HCT116 (cell line): ENCODE data around the gene VAT1. TPM values are rescaled to one million over a fixed set of nuclear protein-coding genes. Genes with fewer than 3 reads are reported as not detected.

Source experiments
- ATAC-seq: fragments of 200-7000 bp; cut with Tn5 transposase; 2 replicates; pipeline ENCODE4 v1.9.1; 2020; ENCODE audit warnings: mild to moderate bottlenecking, moderate library complexity
- BruUV-seq: library from RNA; stranded (reverse); fragments of 400-500 nt; replicated peaks from 2 replicates; lab custom pipeline; 2021; lab: Mats Ljungman, UMichigan
- CTCF ChIA-PET: fragments of 300-600 bp; sonication (Branson Sonifier 250); formaldehyde crosslinking; loops from one replicate; lab custom pipeline; 2021; ENCODE audit warnings: antibody characterized with exemption; lab: Charles Lee
- POLR2A ChIA-PET: fragments of 300-600, 350-600 bp; sonication (Branson Sonifier 250); formaldehyde crosslinking; loops from one replicate; lab custom pipeline; 2021; ENCODE audit warnings: antibody characterized with exemption; lab: Charles Lee
- RAD21 ChIA-PET, 2 experiments: fragments of 300-600 bp; sonication (Branson Sonifier 250); formaldehyde crosslinking; loops; one replicate each; lab custom pipeline; 2023; ENCODE audit warnings: low total read pairs in 2 of 2; ENCODE audit not compliant: uncharacterized antibody in 2 of 2, unreplicated experiment in 2 of 2, low non-redundant PET in 1 of 2; lab: Charles Lee
- DNase-seq: peaks from one replicate; pipeline ENCODE4 v3.0.0-alpha.2; 2010; ENCODE audit warnings: low read depth, low spot score
- H2AFZ ChIP-seq: fragments of 200-600 bp; shearing (Covaris generic), sonication (generic); 2 replicates; pipeline ENCODE4 v1.6.1; 2017; ENCODE audit warnings: low read depth, mixed run types, mixed read lengths, antibody characterized with exemption, low read length; ENCODE audit not compliant: poor library complexity, severe bottlenecking
- H3K27ac ChIP-seq: 2 replicates; pipeline ENCODE4 v1.5.1; 2012; ENCODE audit warnings: low read depth, low read length
- H3K27me3 ChIP-seq: fragments of 200-600 bp; sonication (generic); 2 replicates; pipeline ENCODE4 v1.6.1; 2016; ENCODE audit warnings: mixed run types, low read length, mixed read lengths; ENCODE audit not compliant: insufficient read depth
- H3K36me3 ChIP-seq, 2 experiments: fragments of 200-500 bp in 1 of 2; fragments of 200-600 bp in 1 of 2; sonication (Bioruptor generic) in 1 of 2; sonication (generic) in 1 of 2; 2 replicates each; pipeline versions ENCODE4 v1.5.1 to v1.6.1; 2014 to 2016; ENCODE audit warnings: low read length in 2 of 2, inconsistent platforms in 1 of 2, mixed read lengths in 1 of 2, mixed run types in 1 of 2; ENCODE audit not compliant: insufficient read depth in 2 of 2, control insufficient read depth in 1 of 2
- H3K4me1 ChIP-seq, 2 experiments: fragments of 200-600 bp in 1 of 2; sonication (generic) in 1 of 2; 2 replicates each; pipeline versions ENCODE4 v1.5.1 to v1.6.1; 2012 to 2017; ENCODE audit warnings: low read length in 2 of 2, inconsistent platforms in 1 of 2, mild to moderate bottlenecking in 1 of 2, mixed read lengths in 1 of 2, mixed run types in 1 of 2, moderate library complexity in 1 of 2; ENCODE audit not compliant: insufficient read depth in 2 of 2, control insufficient read depth in 1 of 2
- H3K4me2 ChIP-seq: fragments of 200-600 bp; sonication (generic); 2 replicates; pipeline ENCODE4 v1.6.1; 2017; ENCODE audit warnings: mixed run types, low read length, mixed read lengths
- H3K4me3 ChIP-seq, 2 experiments: fragments of 200-600 bp in 1 of 2; sonication (generic) in 1 of 2; replicated peaks in 1 of 2; 2 replicates each; pipeline ENCODE4 v1.5.1; 2011 to 2016; ENCODE audit warnings: low read length in 2 of 2, control low read depth in 1 of 2, low read depth in 1 of 2, mild to moderate bottlenecking in 1 of 2, mixed read lengths in 1 of 2, mixed run types in 1 of 2
- H3K79me2 ChIP-seq: fragments of 200-600 bp; sonication (generic); 2 replicates; pipeline ENCODE4 v1.6.1; 2017; ENCODE audit warnings: mild to moderate bottlenecking, mixed run types, low read length, moderate library complexity, mixed read lengths; ENCODE audit not compliant: insufficient read depth
- H3K9ac ChIP-seq: fragments of 200-600 bp; sonication (generic); 2 replicates; pipeline ENCODE4 v1.6.1; 2016; ENCODE audit warnings: low read length, mixed read lengths
- H3K9me2 ChIP-seq: fragments of 200-600 bp; sonication (generic), shearing (Covaris generic); 2 replicates; pipeline ENCODE4 v1.6.1; 2017; ENCODE audit warnings: mixed run types, mild to moderate bottlenecking, moderate library complexity; ENCODE audit not compliant: insufficient read depth
- H3K9me3 ChIP-seq, 2 experiments: fragments of 200-500 bp in 1 of 2; fragments of 200-600 bp in 1 of 2; sonication (Bioruptor generic) in 1 of 2; sonication (generic) in 1 of 2; 2 replicates each; pipeline ENCODE4 v1.6.1; 2014 to 2017; ENCODE audit warnings: low read length in 2 of 2, mixed read lengths in 2 of 2, inconsistent platforms in 1 of 2, low read depth in 1 of 2, mild to moderate bottlenecking in 1 of 2, mixed run types in 1 of 2, moderate library complexity in 1 of 2; ENCODE audit not compliant: control insufficient read depth in 1 of 2, insufficient read depth in 1 of 2
- H4K20me1 ChIP-seq: fragments of 200-600 bp; sonication (generic), shearing (Covaris generic); 2 replicates; pipeline ENCODE4 v1.6.1; 2017; ENCODE audit warnings: mixed run types, mild to moderate bottlenecking, moderate library complexity; ENCODE audit not compliant: insufficient read depth
- CBX3 ChIP-seq: IDR thresholded peaks from 2 replicates; pipeline ENCODE4 v1.6.1; 2012; ENCODE audit warnings: low read depth
- EGR1 ChIP-seq: IDR thresholded peaks from 2 replicates; pipeline ENCODE4 v1.6.1; 2012; ENCODE audit warnings: low read depth
- POLR2A ChIP-seq: IDR thresholded peaks from 2 replicates; pipeline ENCODE4 v1.7.0; 2011; ENCODE audit warnings: borderline replicate concordance; ENCODE audit not compliant: insufficient read depth, insufficient read length; ENCODE audit errors: extremely low read depth
- RAD21 ChIP-seq: IDR thresholded peaks from 2 replicates; pipeline ENCODE4 v1.6.1; 2012; ENCODE audit warnings: low read depth, mild to moderate bottlenecking
- SIN3A ChIP-seq: IDR thresholded peaks from 2 replicates; pipeline ENCODE4 v1.6.1; 2012; ENCODE audit warnings: low read depth
- SP1 ChIP-seq: IDR thresholded peaks from 2 replicates; pipeline ENCODE4 v1.6.1; 2012; ENCODE audit warnings: low read depth
- SRF ChIP-seq: IDR thresholded peaks from 2 replicates; pipeline ENCODE4 v1.6.1; 2012; ENCODE audit warnings: low read depth
- YY1 ChIP-seq: IDR thresholded peaks from 2 replicates; pipeline ENCODE4 v1.6.1; 2011; ENCODE audit warnings: low read length, low read depth, moderate library complexity, mild to moderate bottlenecking; ENCODE audit not compliant: insufficient replicate concordance; ENCODE audit errors: extremely low read depth
- ZNF274 ChIP-seq: fragments of 200-500 bp; sonication (Bioruptor generic); IDR thresholded peaks from 2 replicates; pipeline ENCODE4 v1.6.1; 2014; ENCODE audit warnings: mild to moderate bottlenecking, low read depth, low read length, inconsistent platforms
- intact Hi-C: fragments of 100-400 bp; cut with micrococcal nuclease; formaldehyde crosslinking; loops from 2 replicates; pipeline ENCODE4 v1.10.0; 2022
- total RNA-seq: library from RNA; stranded (reverse); gene quantifications from one replicate; pipeline ENCODE4 v1.2.1, GENCODE V29; 2021; ENCODE audit not compliant: unreplicated experiment
- TF ChIP-seq, protein P1 (sequence below): IDR thresholded peaks from 2 replicates; pipeline ENCODE4 v1.6.1; 2012
- TF ChIP-seq, protein P2 (sequence below): IDR thresholded peaks from 2 replicates; pipeline ENCODE4 v1.6.1; 2011; ENCODE audit warnings: mild to moderate bottlenecking, low read length, moderate library complexity; ENCODE audit not compliant: insufficient replicate concordance; ENCODE audit errors: extremely low read depth
- TF ChIP-seq, protein P3 (sequence below), 3 experiments: fragments of 200-600 bp in 1 of 3; sonication (generic) in 1 of 3; IDR thresholded peaks in 2 of 3; conservative IDR thresholded peaks in 1 of 3; 2 replicates each; pipeline ENCODE4 v1.5.1; 2012 to 2017; ENCODE audit warnings: low read depth in 2 of 3, low read length in 2 of 3, antibody characterized with exemption in 1 of 3, borderline replicate concordance in 1 of 3, control low read depth in 1 of 3, mild to moderate bottlenecking in 1 of 3, mixed read lengths in 1 of 3, mixed run types in 1 of 3, moderate library complexity in 1 of 3; ENCODE audit not compliant: insufficient read depth in 1 of 3
- TF ChIP-seq, protein P4 (sequence below): IDR thresholded peaks from 2 replicates; pipeline ENCODE4 v1.6.1; 2012; ENCODE audit warnings: low read depth

Gene VAT1
- total RNA-seq, 1 experiment from 2014 or later = 197 TPM

DNA sequence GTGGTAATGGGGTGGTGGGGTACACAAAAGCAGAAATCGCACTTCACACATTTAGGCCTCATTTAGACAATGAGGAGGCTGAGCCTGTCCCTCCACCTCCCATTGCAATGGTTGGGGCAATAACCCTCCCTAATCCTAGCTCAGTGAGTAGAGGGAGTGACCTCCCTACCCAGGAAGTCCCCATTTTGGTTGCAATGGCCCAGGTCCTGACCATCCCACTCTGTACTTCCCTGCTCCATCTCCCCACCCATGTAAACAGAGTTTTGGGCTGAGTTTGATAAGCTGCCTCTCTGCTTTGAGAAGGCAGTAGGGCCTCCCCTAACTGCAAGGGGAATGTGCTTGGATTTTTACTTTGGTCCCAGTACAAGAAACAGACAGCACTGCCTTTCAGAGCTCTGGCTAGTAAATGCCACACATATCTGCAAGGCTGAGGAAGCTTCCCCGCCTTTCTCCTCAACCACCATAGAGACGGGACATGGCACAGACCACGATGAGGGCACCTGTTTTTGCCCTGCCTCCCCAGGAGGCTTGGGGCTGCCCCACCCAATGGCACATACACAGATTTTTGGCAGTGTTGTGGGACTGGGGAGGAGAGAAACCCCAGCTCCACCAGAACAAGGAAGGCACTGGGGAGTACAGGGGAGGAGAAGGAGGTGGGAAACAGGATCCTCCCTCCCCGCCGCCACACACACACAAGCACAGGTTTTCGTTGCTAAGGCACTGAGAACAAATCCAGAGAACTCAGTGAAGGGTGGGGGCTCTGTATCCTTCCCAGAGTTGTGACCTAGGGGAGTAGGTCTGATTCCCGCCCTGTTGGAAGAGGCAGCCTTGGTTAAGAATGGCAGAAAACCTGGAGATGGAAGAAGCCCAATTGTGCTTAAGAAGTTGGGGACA is 7.3 kb downstream of the VAT1 start (continued):
- TF ChIP-seq, protein P1, sequence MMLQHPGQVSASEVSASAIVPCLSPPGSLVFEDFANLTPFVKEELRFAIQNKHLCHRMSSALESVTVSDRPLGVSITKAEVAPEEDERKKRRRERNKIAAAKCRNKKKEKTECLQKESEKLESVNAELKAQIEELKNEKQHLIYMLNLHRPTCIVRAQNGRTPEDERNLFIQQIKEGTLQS = no peak
- TF ChIP-seq CBX3 = no peak

DNA sequence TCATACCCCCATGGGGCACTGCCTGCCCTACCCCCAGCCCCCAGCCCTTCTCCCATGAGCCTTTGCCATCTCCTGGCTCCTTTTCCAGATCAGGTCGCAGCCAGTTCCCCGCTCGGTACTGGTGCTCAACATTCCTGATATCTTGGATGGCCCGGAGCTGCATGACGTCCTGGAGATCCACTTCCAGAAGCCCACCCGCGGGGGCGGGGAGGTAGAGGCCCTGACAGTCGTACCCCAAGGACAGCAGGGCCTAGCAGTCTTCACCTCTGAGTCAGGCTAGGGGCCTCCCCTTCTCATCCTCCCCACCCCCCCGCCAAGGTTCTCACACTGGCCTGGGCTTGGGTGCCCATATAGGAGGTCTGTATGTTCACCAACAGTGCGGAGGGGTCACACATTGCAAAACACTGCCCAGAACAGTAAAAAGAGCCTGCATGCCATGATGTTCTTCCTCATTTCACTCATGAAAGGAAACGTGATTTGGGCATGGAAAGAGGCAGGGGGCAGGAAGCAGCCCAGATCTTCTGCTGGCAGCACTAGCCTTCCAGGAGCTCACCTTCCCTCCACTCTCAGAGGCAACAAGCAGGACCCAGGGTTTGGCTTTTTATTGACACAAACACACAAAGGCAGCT is 8.1 kb downstream of the VAT1 start:
- intact Hi-C loops = no loop called here
- Histone ChIP-seq H3K27ac (no peak overlapping the region), H3K4me1 (peaks cover 10 to 22% of the 10 kb centered on the region in 2 experiments; a peak in 3 of 4 replicates), H3K9ac (no peak overlapping the region), H3K9me2 (no peaks in the 10 kb centered on the region), H3K4me3 (no peak overlapping the region), H3K27me3 (no peaks in the 10 kb centered on the region), H4K20me1 (no peaks in the 10 kb centered on the region), H3K9me3 (no peaks in the 10 kb centered on the region), H3K36me3 (peaks cover 0 to 9% of the 10 kb centered on the region in 2 experiments; a peak in 3 of 4 replicates), H2AFZ (no peak overlapping the region), H3K79me2 (no peaks in the 10 kb centered on the region), H3K4me2 (no peak overlapping the region)
- RAD21 ChIA-PET = no interaction called here
- DNase-seq = no peak
- ATAC-seq = no peak
- POLR2A ChIA-PET = interaction anchor here (0.7 to 0.9 kb wide), 2 partner anchors 10 to 16 kb away, joined by 3 read pairs; partner anchors contain the start of gene RPL27
- BruUV-seq = no TSS peak
- CTCF ChIA-PET = no interaction called here
- TF ChIP-seq RAD21 = no peak
- TF ChIP-seq EGR1 = no peak
- TF ChIP-seq, protein P2, sequence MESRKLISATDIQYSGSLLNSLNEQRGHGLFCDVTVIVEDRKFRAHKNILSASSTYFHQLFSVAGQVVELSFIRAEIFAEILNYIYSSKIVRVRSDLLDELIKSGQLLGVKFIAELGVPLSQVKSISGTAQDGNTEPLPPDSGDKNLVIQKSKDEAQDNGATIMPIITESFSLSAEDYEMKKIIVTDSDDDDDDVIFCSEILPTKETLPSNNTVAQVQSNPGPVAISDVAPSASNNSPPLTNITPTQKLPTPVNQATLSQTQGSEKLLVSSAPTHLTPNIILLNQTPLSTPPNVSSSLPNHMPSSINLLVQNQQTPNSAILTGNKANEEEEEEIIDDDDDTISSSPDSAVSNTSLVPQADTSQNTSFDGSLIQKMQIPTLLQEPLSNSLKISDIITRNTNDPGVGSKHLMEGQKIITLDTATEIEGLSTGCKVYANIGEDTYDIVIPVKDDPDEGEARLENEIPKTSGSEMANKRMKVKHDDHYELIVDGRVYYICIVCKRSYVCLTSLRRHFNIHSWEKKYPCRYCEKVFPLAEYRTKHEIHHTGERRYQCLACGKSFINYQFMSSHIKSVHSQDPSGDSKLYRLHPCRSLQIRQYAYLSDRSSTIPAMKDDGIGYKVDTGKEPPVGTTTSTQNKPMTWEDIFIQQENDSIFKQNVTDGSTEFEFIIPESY = no peak
- TF ChIP-seq, protein P3, sequence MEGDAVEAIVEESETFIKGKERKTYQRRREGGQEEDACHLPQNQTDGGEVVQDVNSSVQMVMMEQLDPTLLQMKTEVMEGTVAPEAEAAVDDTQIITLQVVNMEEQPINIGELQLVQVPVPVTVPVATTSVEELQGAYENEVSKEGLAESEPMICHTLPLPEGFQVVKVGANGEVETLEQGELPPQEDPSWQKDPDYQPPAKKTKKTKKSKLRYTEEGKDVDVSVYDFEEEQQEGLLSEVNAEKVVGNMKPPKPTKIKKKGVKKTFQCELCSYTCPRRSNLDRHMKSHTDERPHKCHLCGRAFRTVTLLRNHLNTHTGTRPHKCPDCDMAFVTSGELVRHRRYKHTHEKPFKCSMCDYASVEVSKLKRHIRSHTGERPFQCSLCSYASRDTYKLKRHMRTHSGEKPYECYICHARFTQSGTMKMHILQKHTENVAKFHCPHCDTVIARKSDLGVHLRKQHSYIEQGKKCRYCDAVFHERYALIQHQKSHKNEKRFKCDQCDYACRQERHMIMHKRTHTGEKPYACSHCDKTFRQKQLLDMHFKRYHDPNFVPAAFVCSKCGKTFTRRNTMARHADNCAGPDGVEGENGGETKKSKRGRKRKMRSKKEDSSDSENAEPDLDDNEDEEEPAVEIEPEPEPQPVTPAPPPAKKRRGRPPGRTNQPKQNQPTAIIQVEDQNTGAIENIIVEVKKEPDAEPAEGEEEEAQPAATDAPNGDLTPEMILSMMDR (IDR thresholded peaks at IDR 0.05 in 2 of 3, conservative IDR thresholded peaks at IDR 0.05 in 1 of 3; ENCODE audit: borderline replicate concordance in 1 of 3, insufficient read depth in 1 of 3, low read depth in 2 of 3, low read length in 2 of 3) = no peak
- TF ChIP-seq YY1 = no peak
- TF ChIP-seq ZNF274 = no peak
- TF ChIP-seq, protein P1 = no peak
- TF ChIP-seq SRF = no peak
- no peak for TF ChIP-seq SP1
- TF ChIP-seq, protein P4, sequence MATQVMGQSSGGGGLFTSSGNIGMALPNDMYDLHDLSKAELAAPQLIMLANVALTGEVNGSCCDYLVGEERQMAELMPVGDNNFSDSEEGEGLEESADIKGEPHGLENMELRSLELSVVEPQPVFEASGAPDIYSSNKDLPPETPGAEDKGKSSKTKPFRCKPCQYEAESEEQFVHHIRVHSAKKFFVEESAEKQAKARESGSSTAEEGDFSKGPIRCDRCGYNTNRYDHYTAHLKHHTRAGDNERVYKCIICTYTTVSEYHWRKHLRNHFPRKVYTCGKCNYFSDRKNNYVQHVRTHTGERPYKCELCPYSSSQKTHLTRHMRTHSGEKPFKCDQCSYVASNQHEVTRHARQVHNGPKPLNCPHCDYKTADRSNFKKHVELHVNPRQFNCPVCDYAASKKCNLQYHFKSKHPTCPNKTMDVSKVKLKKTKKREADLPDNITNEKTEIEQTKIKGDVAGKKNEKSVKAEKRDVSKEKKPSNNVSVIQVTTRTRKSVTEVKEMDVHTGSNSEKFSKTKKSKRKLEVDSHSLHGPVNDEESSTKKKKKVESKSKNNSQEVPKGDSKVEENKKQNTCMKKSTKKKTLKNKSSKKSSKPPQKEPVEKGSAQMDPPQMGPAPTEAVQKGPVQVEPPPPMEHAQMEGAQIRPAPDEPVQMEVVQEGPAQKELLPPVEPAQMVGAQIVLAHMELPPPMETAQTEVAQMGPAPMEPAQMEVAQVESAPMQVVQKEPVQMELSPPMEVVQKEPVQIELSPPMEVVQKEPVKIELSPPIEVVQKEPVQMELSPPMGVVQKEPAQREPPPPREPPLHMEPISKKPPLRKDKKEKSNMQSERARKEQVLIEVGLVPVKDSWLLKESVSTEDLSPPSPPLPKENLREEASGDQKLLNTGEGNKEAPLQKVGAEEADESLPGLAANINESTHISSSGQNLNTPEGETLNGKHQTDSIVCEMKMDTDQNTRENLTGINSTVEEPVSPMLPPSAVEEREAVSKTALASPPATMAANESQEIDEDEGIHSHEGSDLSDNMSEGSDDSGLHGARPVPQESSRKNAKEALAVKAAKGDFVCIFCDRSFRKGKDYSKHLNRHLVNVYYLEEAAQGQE = no peak
- TF ChIP-seq SIN3A = no peak
- TF ChIP-seq POLR2A = no peak
